GM12891 (cell line): ENCODE measurements around the gene TCEAL7.

Experiments used
- POLR2A ChIP-seq: IDR thresholded peaks from 2 replicates; pipeline ENCODE4 v1.6.1; 2011; ENCODE audit warnings: low read depth, low read length, control low read depth
- POLR2AphosphoS5 ChIP-seq: IDR thresholded peaks from 2 replicates; pipeline ENCODE4 v1.6.1; 2011; ENCODE audit warnings: low read depth, low read length, control low read depth
- POU2F2 ChIP-seq: IDR thresholded peaks from 2 replicates; pipeline ENCODE4 v1.6.1; 2011; ENCODE audit warnings: low read depth, mild to moderate bottlenecking, control low read depth, low read length, moderate library complexity
- TAF1 ChIP-seq: IDR thresholded peaks from 2 replicates; pipeline ENCODE4 v1.6.1; 2011; ENCODE audit warnings: low read depth, low read length, control low read depth

DNA sequence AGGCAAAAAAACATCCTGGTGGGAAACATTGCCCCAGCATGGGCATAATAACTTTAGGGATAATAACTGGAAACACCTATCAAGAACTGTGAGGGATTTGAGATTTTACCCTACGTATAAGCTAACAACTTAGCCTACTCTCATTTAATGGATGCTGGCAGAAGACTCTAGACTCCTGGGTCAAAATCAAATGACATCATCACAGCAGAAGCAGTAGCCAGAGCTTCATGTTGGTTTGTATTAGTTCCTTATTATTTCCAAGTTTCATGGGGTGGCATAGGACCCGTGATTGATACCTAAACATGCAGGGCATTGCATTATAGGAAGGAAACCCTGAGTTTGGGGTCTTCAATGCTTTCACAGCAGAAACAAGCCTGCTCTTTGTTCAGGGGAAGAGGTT is 30.9 kb downstream of the TCEAL7 start:
- TF ChIP-seq POLR2AphosphoS5: no peak
- no peak for TF ChIP-seq TAF1
- TF ChIP-seq POU2F2: no peak
- no peak for TF ChIP-seq POLR2A
